Measurements from ENCODE around the gene ACAT1. TPM values are rescaled to one million over a fixed set of nuclear protein-coding genes. Genes with fewer than 3 reads are reported as not detected.
A peak's percentile ranks its signal among the peaks of the same experiment; 100 is the strongest.

The ACAT1 gene
- total RNA-seq (2021): 31.8 and 34.4 TPM in 2 replicates
- Bru-seq, nascent RNA: percentile 53 among the genes with signal in this experiment
- percentile 47 among the genes with signal in this experiment for BruChase-seq, experiment 1, labeled RNA remaining after a 2-hour chase
- BruChase-seq, experiment 2, labeled RNA remaining after a 6-hour chase: percentile 58 among the genes with signal in this experiment
- long read RNA-seq, transcript ACAT1-201 (12 exons, 1,761 nt): major isoform, 110 of 122 reads
- long read RNA-seq, partial matches to known transcripts: 3 of 122 reads
- long read RNA-seq, other reads (novel, unspliced or antisense): 9 of 122 reads

GRCh38 chr11:108121274-108122155 is at the start of gene ACAT1:
TSS of gene ACAT1 (plus strand) at chr11:108121567. CDS start at chr11:108121607, 40 bp downstream.
- Histone ChIP-seq H3K36me3 (ENCODE audit: low read depth) (no peaks in the 10 kb centered on the region), H3K27me3 (ENCODE audit: insufficient read depth, low read depth) (no peaks in the 10 kb centered on the region), H3K9me2 (ENCODE audit: insufficient read depth) (no peaks in the 10 kb centered on the region), H3K79me2 (ENCODE audit: low read depth) (peaks cover 19% of the 10 kb centered on the region; the same call in 1 of the 2 replicates), H3K9me3 (ENCODE audit: insufficient read depth, low read depth) (no peaks in the 10 kb centered on the region), H3K4me1 (replicated peaks; ENCODE audit: insufficient read depth) (peaks cover 12% of the 10 kb centered on the region), H3K27ac (no peak within 1 kb of the TSS), H4K20me1 (ENCODE audit: insufficient read depth) (no peaks in the 10 kb centered on the region), H2AFZ (peak within 1 kb of the TSS; percentile 99), H3K4me2 (peak within 1 kb of the TSS; percentile 93), H3K4me3 (peak within 1 kb of the TSS; percentile 92), H3F3A (ENCODE audit: insufficient read depth, low read depth) (no peaks in the 10 kb centered on the region)
- intact Hi-C loops (cut with micrococcal nuclease; ENCODE audit: unreplicated experiment): loop anchor here (2.0 to 5.0 kb wide), 3 partner anchors 101 to 533 kb away; partner anchors contain the start of genes ATM, EXPH5 and NPAT
- BruUV-seq (replicated peaks): no TSS peak
- ChIA-PET POLR2A (ENCODE audit: unreplicated experiment) (no interaction called here), CTCF (no interaction called here)
- peak; percentile 62 for TF ChIP-seq CTCF (conservative IDR thresholded peaks at IDR 0.05)
- TF ChIP-seq EZH2 (IDR thresholded peaks at IDR 0.05; ENCODE audit: low read depth): no peak
- DNase-seq: peak; percentile 88 to 94

- CTCF ChIA-PET: no interaction called here
- Histone ChIP-seq H3K79me2 (ENCODE audit: low read depth) (no peaks in the 10 kb centered on the region), H3K27me3 (ENCODE audit: insufficient read depth, low read depth) (no peaks in the 10 kb centered on the region), H3F3A (ENCODE audit: insufficient read depth, low read depth) (no peaks in the 10 kb centered on the region; the same call in 1 of the 2 replicates), H2AFZ (no peak overlapping the region), H3K4me2 (no peak overlapping the region), H3K9me3 (ENCODE audit: insufficient read depth, low read depth) (no peaks in the 10 kb centered on the region), H3K4me3 (no peak overlapping the region), H3K9me2 (ENCODE audit: insufficient read depth) (0 out of 2 replicates have a peak, but pooled peaks cover 6% of the 10 kb centered on the region), H4K20me1 (ENCODE audit: insufficient read depth) (no peaks in the 10 kb centered on the region), H3K27ac (no peak overlapping the region), H3K36me3 (ENCODE audit: low read depth) (peaks cover 14% of the 10 kb centered on the region; the same call in 1 of the 2 replicates), H3K4me1 (replicated peaks; ENCODE audit: insufficient read depth) (no peaks in the 10 kb centered on the region)
- POLR2A ChIA-PET (ENCODE audit: unreplicated experiment): no interaction called here
- DNase-seq: no peak
- no TSS peak for BruUV-seq (replicated peaks)
- TF ChIP-seq CTCF (conservative IDR thresholded peaks at IDR 0.05) (no peak), EZH2 (IDR thresholded peaks at IDR 0.05; ENCODE audit: low read depth) (no peak)
- intact Hi-C loops (cut with micrococcal nuclease; ENCODE audit: unreplicated experiment): no loop called here
These were observed 36.6 kb upstream of the ACAT1 start for GRCh38 chr11:108084811-108085210.

- ChIA-PET POLR2A (ENCODE audit: unreplicated experiment) (no interaction called here), CTCF (no interaction called here)
- H3F3A ChIP-seq (ENCODE audit: insufficient read depth, low read depth): no peaks in the 10 kb centered on the region; the same call in 1 of the 2 replicates
- H3K79me2 ChIP-seq (ENCODE audit: low read depth): no peaks in the 10 kb centered on the region
- no peaks in the 10 kb centered on the region for H3K4me1 ChIP-seq (replicated peaks; ENCODE audit: insufficient read depth)
- H2AFZ ChIP-seq: no peak overlapping the region
- H3K9me3 ChIP-seq (ENCODE audit: insufficient read depth, low read depth): no peaks in the 10 kb centered on the region
- no peak for DNase-seq
- intact Hi-C loops (cut with micrococcal nuclease; ENCODE audit: unreplicated experiment): no loop called here
- no peaks in the 10 kb centered on the region for H4K20me1 ChIP-seq (ENCODE audit: insufficient read depth)
- H3K4me2 ChIP-seq: no peak overlapping the region
- H3K9me2 ChIP-seq (ENCODE audit: insufficient read depth): 0 out of 2 replicates have a peak, but pooled peaks cover 6% of the 10 kb centered on the region
- BruUV-seq (replicated peaks): no TSS peak
- no peak overlapping the region for H3K27ac ChIP-seq
- H3K4me3 ChIP-seq: no peak overlapping the region
- H3K27me3 ChIP-seq (ENCODE audit: insufficient read depth, low read depth): no peaks in the 10 kb centered on the region
- no peak for TF ChIP-seq CTCF (conservative IDR thresholded peaks at IDR 0.05)
- TF ChIP-seq EZH2 (IDR thresholded peaks at IDR 0.05; ENCODE audit: low read depth): no peak
- peaks cover 14% of the 10 kb centered on the region; the same call in 1 of the 2 replicates for H3K36me3 ChIP-seq (ENCODE audit: low read depth)
These were observed 35.7 kb upstream of the ACAT1 start for GRCh38 chr11:108085672-108086071.
